HCT116 (cell line): Measurements from ENCODE around the gene HRH2. TPM values are rescaled to one million over a fixed set of nuclear protein-coding genes. Genes with fewer than 3 reads are reported as not detected.

Source experiments
- ATAC-seq: fragments of 200-7000 bp; cut with Tn5 transposase; 2 replicates; pipeline ENCODE4 v1.9.1; 2020; ENCODE audit warnings: mild to moderate bottlenecking, moderate library complexity
- BruUV-seq: library from RNA; stranded (reverse); fragments of 400-500 nt; replicated peaks from 2 replicates; lab custom pipeline; 2021; lab: Mats Ljungman, UMichigan
- CTCF ChIA-PET: fragments of 300-600 bp; sonication (Branson Sonifier 250); formaldehyde crosslinking; loops from one replicate; lab custom pipeline; 2021; ENCODE audit warnings: antibody characterized with exemption; lab: Charles Lee
- POLR2A ChIA-PET: fragments of 300-600, 350-600 bp; sonication (Branson Sonifier 250); formaldehyde crosslinking; loops from one replicate; lab custom pipeline; 2021; ENCODE audit warnings: antibody characterized with exemption; lab: Charles Lee
- RAD21 ChIA-PET, 2 experiments: fragments of 300-600 bp; sonication (Branson Sonifier 250); formaldehyde crosslinking; loops; one replicate each; lab custom pipeline; 2023; ENCODE audit warnings: low total read pairs in 2 of 2; ENCODE audit not compliant: uncharacterized antibody in 2 of 2, unreplicated experiment in 2 of 2, low non-redundant PET in 1 of 2; lab: Charles Lee
- DNase-seq: peaks from one replicate; pipeline ENCODE4 v3.0.0-alpha.2; 2010; ENCODE audit warnings: low read depth, low spot score
- H2AFZ ChIP-seq: fragments of 200-600 bp; shearing (Covaris generic), sonication (generic); 2 replicates; pipeline ENCODE4 v1.6.1; 2017; ENCODE audit warnings: low read depth, mixed run types, mixed read lengths, antibody characterized with exemption, low read length; ENCODE audit not compliant: poor library complexity, severe bottlenecking
- H3K27ac ChIP-seq: 2 replicates; pipeline ENCODE4 v1.5.1; 2012; ENCODE audit warnings: low read depth, low read length
- H3K27me3 ChIP-seq: fragments of 200-600 bp; sonication (generic); 2 replicates; pipeline ENCODE4 v1.6.1; 2016; ENCODE audit warnings: mixed run types, low read length, mixed read lengths; ENCODE audit not compliant: insufficient read depth
- H3K36me3 ChIP-seq, 2 experiments: fragments of 200-500 bp in 1 of 2; fragments of 200-600 bp in 1 of 2; sonication (Bioruptor generic) in 1 of 2; sonication (generic) in 1 of 2; 2 replicates each; pipeline versions ENCODE4 v1.5.1 to v1.6.1; 2014 to 2016; ENCODE audit warnings: low read length in 2 of 2, inconsistent platforms in 1 of 2, mixed read lengths in 1 of 2, mixed run types in 1 of 2; ENCODE audit not compliant: insufficient read depth in 2 of 2, control insufficient read depth in 1 of 2
- H3K4me1 ChIP-seq, 2 experiments: fragments of 200-600 bp in 1 of 2; sonication (generic) in 1 of 2; 2 replicates each; pipeline versions ENCODE4 v1.5.1 to v1.6.1; 2012 to 2017; ENCODE audit warnings: low read length in 2 of 2, inconsistent platforms in 1 of 2, mild to moderate bottlenecking in 1 of 2, mixed read lengths in 1 of 2, mixed run types in 1 of 2, moderate library complexity in 1 of 2; ENCODE audit not compliant: insufficient read depth in 2 of 2, control insufficient read depth in 1 of 2
- H3K4me2 ChIP-seq: fragments of 200-600 bp; sonication (generic); 2 replicates; pipeline ENCODE4 v1.6.1; 2017; ENCODE audit warnings: mixed run types, low read length, mixed read lengths
- H3K4me3 ChIP-seq, 2 experiments: fragments of 200-600 bp in 1 of 2; sonication (generic) in 1 of 2; replicated peaks in 1 of 2; 2 replicates each; pipeline ENCODE4 v1.5.1; 2011 to 2016; ENCODE audit warnings: low read length in 2 of 2, control low read depth in 1 of 2, low read depth in 1 of 2, mild to moderate bottlenecking in 1 of 2, mixed read lengths in 1 of 2, mixed run types in 1 of 2
- H3K79me2 ChIP-seq: fragments of 200-600 bp; sonication (generic); 2 replicates; pipeline ENCODE4 v1.6.1; 2017; ENCODE audit warnings: mild to moderate bottlenecking, mixed run types, low read length, moderate library complexity, mixed read lengths; ENCODE audit not compliant: insufficient read depth
- H3K9ac ChIP-seq: fragments of 200-600 bp; sonication (generic); 2 replicates; pipeline ENCODE4 v1.6.1; 2016; ENCODE audit warnings: low read length, mixed read lengths
- H3K9me2 ChIP-seq: fragments of 200-600 bp; sonication (generic), shearing (Covaris generic); 2 replicates; pipeline ENCODE4 v1.6.1; 2017; ENCODE audit warnings: mixed run types, mild to moderate bottlenecking, moderate library complexity; ENCODE audit not compliant: insufficient read depth
- H3K9me3 ChIP-seq, 2 experiments: fragments of 200-500 bp in 1 of 2; fragments of 200-600 bp in 1 of 2; sonication (Bioruptor generic) in 1 of 2; sonication (generic) in 1 of 2; 2 replicates each; pipeline ENCODE4 v1.6.1; 2014 to 2017; ENCODE audit warnings: low read length in 2 of 2, mixed read lengths in 2 of 2, inconsistent platforms in 1 of 2, low read depth in 1 of 2, mild to moderate bottlenecking in 1 of 2, mixed run types in 1 of 2, moderate library complexity in 1 of 2; ENCODE audit not compliant: control insufficient read depth in 1 of 2, insufficient read depth in 1 of 2
- H4K20me1 ChIP-seq: fragments of 200-600 bp; sonication (generic), shearing (Covaris generic); 2 replicates; pipeline ENCODE4 v1.6.1; 2017; ENCODE audit warnings: mixed run types, mild to moderate bottlenecking, moderate library complexity; ENCODE audit not compliant: insufficient read depth
- CBX3 ChIP-seq: IDR thresholded peaks from 2 replicates; pipeline ENCODE4 v1.6.1; 2012; ENCODE audit warnings: low read depth
- CTCF ChIP-seq, 3 experiments: fragments of 200-600 bp in 1 of 3; sonication (generic) in 1 of 3; IDR thresholded peaks in 2 of 3; conservative IDR thresholded peaks in 1 of 3; 2 replicates each; pipeline ENCODE4 v1.5.1; 2012 to 2017; ENCODE audit warnings: low read depth in 2 of 3, low read length in 2 of 3, antibody characterized with exemption in 1 of 3, borderline replicate concordance in 1 of 3, control low read depth in 1 of 3, mild to moderate bottlenecking in 1 of 3, mixed read lengths in 1 of 3, mixed run types in 1 of 3, moderate library complexity in 1 of 3; ENCODE audit not compliant: insufficient read depth in 1 of 3
- ELF1 ChIP-seq: IDR thresholded peaks from 2 replicates; pipeline ENCODE4 v1.6.1; 2012; ENCODE audit warnings: low read depth, borderline replicate concordance
- EZH2 ChIP-seq: fragments of 200-600 bp; sonication (generic); IDR thresholded peaks from 2 replicates; pipeline ENCODE4 v1.6.1; 2017; ENCODE audit warnings: antibody characterized with exemption, mixed run types
- EZH2phosphoT487 ChIP-seq: fragments of 200-600 bp; IDR thresholded peaks from 2 replicates; pipeline ENCODE4 v1.6.1; 2018; ENCODE audit warnings: antibody characterized with exemption, borderline replicate concordance
- FOSL1 ChIP-seq: IDR thresholded peaks from 2 replicates; pipeline ENCODE4 v1.6.1; 2012; ENCODE audit warnings: low read depth
- JUND ChIP-seq: IDR thresholded peaks from 2 replicates; pipeline ENCODE4 v1.6.1; 2012
- MAX ChIP-seq: IDR thresholded peaks from 2 replicates; pipeline ENCODE4 v1.6.1; 2012
- POLR2A ChIP-seq: IDR thresholded peaks from 2 replicates; pipeline ENCODE4 v1.7.0; 2011; ENCODE audit warnings: borderline replicate concordance; ENCODE audit not compliant: insufficient read depth, insufficient read length; ENCODE audit errors: extremely low read depth
- POLR2AphosphoS5 ChIP-seq: IDR thresholded peaks from 2 replicates; pipeline ENCODE4 v1.6.1; 2011; ENCODE audit warnings: mild to moderate bottlenecking, low read depth, low read length, moderate library complexity
- RAD21 ChIP-seq: IDR thresholded peaks from 2 replicates; pipeline ENCODE4 v1.6.1; 2012; ENCODE audit warnings: low read depth, mild to moderate bottlenecking
- SIN3A ChIP-seq: IDR thresholded peaks from 2 replicates; pipeline ENCODE4 v1.6.1; 2012; ENCODE audit warnings: low read depth
- SP1 ChIP-seq: IDR thresholded peaks from 2 replicates; pipeline ENCODE4 v1.6.1; 2012; ENCODE audit warnings: low read depth
- SRF ChIP-seq: IDR thresholded peaks from 2 replicates; pipeline ENCODE4 v1.6.1; 2012; ENCODE audit warnings: low read depth
- TCF7L2 ChIP-seq: IDR thresholded peaks from 2 replicates; pipeline ENCODE4 v1.7.0; 2011; ENCODE audit warnings: borderline replicate concordance, inconsistent platforms; ENCODE audit not compliant: insufficient read depth, insufficient read length; ENCODE audit errors: extremely low read depth
- YY1 ChIP-seq: IDR thresholded peaks from 2 replicates; pipeline ENCODE4 v1.6.1; 2011; ENCODE audit warnings: low read length, low read depth, moderate library complexity, mild to moderate bottlenecking; ENCODE audit not compliant: insufficient replicate concordance; ENCODE audit errors: extremely low read depth
- ZBTB33 ChIP-seq: IDR thresholded peaks from 2 replicates; pipeline ENCODE4 v1.6.1; 2011; ENCODE audit warnings: mild to moderate bottlenecking, low read length, moderate library complexity; ENCODE audit not compliant: insufficient replicate concordance; ENCODE audit errors: extremely low read depth
- ZFX ChIP-seq: fragments of 450-650 bp; IDR thresholded peaks from 2 replicates; pipeline ENCODE4 v1.6.1; 2017
- intact Hi-C: fragments of 100-400 bp; cut with micrococcal nuclease; formaldehyde crosslinking; loops from 2 replicates; pipeline ENCODE4 v1.10.0; 2022
- total RNA-seq: library from RNA; stranded (reverse); gene quantifications from one replicate; pipeline ENCODE4 v1.2.1, GENCODE V29; 2021; ENCODE audit not compliant: unreplicated experiment

HRH2 gene
- total RNA-seq, 1 experiment from 2014 or later: 0.12 TPM

DNA sequence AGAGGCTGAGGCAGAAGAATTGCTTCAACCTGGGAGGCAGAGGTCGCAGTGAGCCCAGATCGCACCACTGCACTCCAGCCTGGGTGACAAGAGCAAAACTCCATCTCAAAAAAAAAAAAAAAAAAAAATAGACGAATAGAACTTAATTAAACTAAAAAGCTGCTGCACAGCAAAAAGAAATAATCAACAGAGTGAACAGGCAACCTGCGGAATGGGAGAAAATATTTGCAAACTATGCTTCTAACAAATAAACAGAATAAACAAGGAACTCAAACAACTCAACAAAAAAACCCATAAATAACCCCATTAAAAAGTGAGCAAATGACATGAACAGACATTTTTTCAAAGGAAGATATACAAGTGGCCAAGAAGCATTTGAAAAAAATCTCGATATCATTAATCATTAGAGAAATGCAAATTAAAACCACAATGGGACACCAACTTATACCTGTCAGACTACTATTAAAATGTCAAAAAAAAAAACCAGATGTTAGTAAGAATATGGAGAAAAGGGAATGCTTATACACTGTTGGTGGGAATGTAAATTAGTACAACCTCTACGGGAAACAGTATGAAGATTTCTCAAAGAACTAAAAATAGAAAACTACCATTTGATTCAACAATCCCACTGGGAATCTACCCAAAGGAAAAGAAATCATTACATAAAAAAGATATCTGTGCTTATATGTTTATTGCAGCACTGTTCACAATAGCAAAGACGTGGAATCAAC is 21.9 kb upstream of the HRH2 start (continued):
- TF ChIP-seq CTCF (IDR thresholded peaks at IDR 0.05 in 2 of 3, conservative IDR thresholded peaks at IDR 0.05 in 1 of 3; ENCODE audit: borderline replicate concordance in 1 of 3, insufficient read depth in 1 of 3, low read depth in 2 of 3, low read length in 2 of 3): no peak
- no peak for TF ChIP-seq TCF7L2
- no peak for TF ChIP-seq SIN3A
- TF ChIP-seq YY1: no peak
- TF ChIP-seq FOSL1: no peak

GRCh38 chr5:175638305-175638704 is 19.6 kb upstream of the HRH2 start:
- intact Hi-C loops: no loop called here
- BruUV-seq: no TSS peak
- no peak overlapping the region for H3K4me2 ChIP-seq
- H3K9me3 ChIP-seq: no peaks in the 10 kb centered on the region
- CTCF ChIA-PET: no interaction called here
- ATAC-seq: no peak
- H3K4me3 ChIP-seq: no peak overlapping the region
- no peaks in the 10 kb centered on the region for H3K79me2 ChIP-seq
- H2AFZ ChIP-seq: no peak overlapping the region
- H3K9ac ChIP-seq: no peak overlapping the region
- no peak for DNase-seq
- POLR2A ChIA-PET: no interaction called here
- H3K4me1 ChIP-seq: no peaks in the 10 kb centered on the region; a peak in 1 of 4 replicates
- RAD21 ChIA-PET: no interaction called here
- H3K27me3 ChIP-seq: no peaks in the 10 kb centered on the region
- no peaks in the 10 kb centered on the region for H3K36me3 ChIP-seq
- H4K20me1 ChIP-seq: no peaks in the 10 kb centered on the region
- H3K9me2 ChIP-seq: no peaks in the 10 kb centered on the region
- H3K27ac ChIP-seq: no peak overlapping the region
- TF ChIP-seq POLR2A: no peak
- TF ChIP-seq CBX3: no peak
- no peak for TF ChIP-seq ZBTB33
- TF ChIP-seq FOSL1: no peak
- TF ChIP-seq YY1: no peak
- no peak for TF ChIP-seq SP1
- no peak for TF ChIP-seq SRF
- no peak for TF ChIP-seq ELF1
- no peak for TF ChIP-seq POLR2AphosphoS5
- TF ChIP-seq ZFX: no peak
- TF ChIP-seq CTCF (IDR thresholded peaks at IDR 0.05 in 2 of 3, conservative IDR thresholded peaks at IDR 0.05 in 1 of 3; ENCODE audit: borderline replicate concordance in 1 of 3, insufficient read depth in 1 of 3, low read depth in 2 of 3, low read length in 2 of 3): no peak
- TF ChIP-seq MAX: no peak
- TF ChIP-seq TCF7L2: no peak
- TF ChIP-seq JUND: no peak
- TF ChIP-seq RAD21: no peak
- no peak for TF ChIP-seq EZH2phosphoT487
- TF ChIP-seq EZH2: no peak
- TF ChIP-seq SIN3A: no peak
